NOMO-1 (cell line): ENCODE results near the gene BCKDHA.
A peak's percentile ranks its signal among the peaks of the same experiment; 100 is the strongest.
"Not testable (repeated sequence)": the region's sequence is repeated elsewhere in the genome, so short reads cannot be mapped to it uniquely, and the experiment has no call there.

ENCODE experiments used
- DNase-seq, 2 experiments: peaks; one replicate each; lab custom pipeline; 2025; ENCODE audit not compliant: unreplicated experiment in 2 of 2; lab: John Stamatoyannopoulos, UW

The BCKDHA gene

GRCh38 chr19:41424335-41425173, 26.9 kb downstream of the BCKDHA start:
- DNase-seq = peak; percentile 66 to 70

- DNase-seq = no peak
These were observed 27.8 kb downstream of the BCKDHA start for GRCh38 chr19:41425174-41426115.

GRCh38 chr19:41426116-41426841, 28.7 kb downstream of the BCKDHA start:
- DNase-seq = no peak

- DNase-seq = peak; percentile 83 to 92
These were observed 29.5 kb downstream of the BCKDHA start, which contains the start of gene B3GNT8 for GRCh38 chr19:41426952-41427646. TSS of gene B3GNT8 (minus strand) at chr19:41427374. CDS start at chr19:41426778, 596 bp downstream.

- DNase-seq = peak in 1 of 2 experiments; percentile 52
These were observed 30.2 kb downstream of the BCKDHA start for GRCh38 chr19:41427647-41428480.

DNA sequence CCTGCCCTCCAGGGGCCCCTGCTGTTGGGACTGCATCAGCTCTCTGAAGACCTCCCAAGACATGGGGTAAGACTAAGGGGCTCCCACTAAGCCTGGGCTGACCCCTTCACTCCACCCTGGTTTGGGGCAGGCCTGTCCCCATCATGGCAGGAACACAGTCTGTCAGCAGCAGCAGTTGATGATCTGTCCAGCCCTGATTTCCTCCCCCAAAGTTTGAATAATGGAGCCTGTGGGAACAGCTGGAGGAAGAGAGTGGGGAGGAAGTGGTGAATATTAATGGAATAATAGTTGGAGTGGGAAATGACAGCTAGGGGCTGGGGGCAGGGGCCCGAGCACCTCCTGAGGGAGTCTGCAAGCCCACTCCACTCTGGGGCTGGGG, 30.9 kb downstream of the BCKDHA start:
- DNase-seq = no peak

DNA sequence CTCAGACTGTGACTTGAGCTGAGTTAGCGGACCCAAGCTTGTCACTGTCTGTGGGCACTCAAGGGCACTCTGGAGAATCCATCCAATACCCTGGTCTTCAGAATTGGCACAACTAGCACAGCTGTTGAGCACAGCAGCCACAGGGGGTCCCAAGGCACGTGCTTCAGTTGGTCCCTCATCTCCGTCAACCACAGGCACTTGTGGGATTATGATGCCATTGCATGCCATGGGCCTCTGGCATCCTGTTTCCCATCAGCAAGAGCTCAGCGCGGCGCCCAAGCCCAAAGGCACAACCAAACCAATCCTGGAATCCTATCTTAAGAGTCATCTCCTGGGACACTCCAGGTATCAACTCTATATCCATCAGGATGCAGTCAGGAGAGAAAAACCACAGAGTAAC, 33.3 kb downstream of the BCKDHA start:
- DNase-seq = no peak

- DNase-seq = peak; percentile 43
These were observed 34.1 kb downstream of the BCKDHA start for GRCh38 chr19:41431426-41432386.

GRCh38 chr19:41433171-41433570, 35.6 kb downstream of the BCKDHA start:
- DNase-seq = no peak

- DNase-seq = no peak
These were observed 36.8 kb downstream of the BCKDHA start for GRCh38 chr19:41434450-41434849.

DNA sequence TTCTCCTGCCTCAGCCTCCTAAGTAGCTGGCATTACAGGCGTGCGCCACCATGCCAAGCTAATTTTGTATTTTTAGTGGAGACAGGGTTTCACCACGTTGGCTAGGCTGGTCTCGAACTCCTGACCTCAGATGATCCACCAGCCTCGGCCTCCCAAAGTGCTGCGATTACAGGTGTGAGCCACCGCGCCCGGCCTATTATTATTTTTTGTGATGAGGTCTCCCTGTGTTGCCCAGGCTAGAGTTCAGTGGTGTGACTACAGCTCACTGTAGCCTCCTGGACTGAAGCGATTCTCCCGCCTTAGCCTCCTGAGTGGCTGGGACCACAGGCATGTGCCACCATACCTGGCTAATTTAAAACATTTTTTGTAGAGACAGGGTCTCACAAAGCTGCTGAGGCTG, 37.8 kb downstream of the BCKDHA start:
- DNase-seq = not testable (repeated sequence)

DNA sequence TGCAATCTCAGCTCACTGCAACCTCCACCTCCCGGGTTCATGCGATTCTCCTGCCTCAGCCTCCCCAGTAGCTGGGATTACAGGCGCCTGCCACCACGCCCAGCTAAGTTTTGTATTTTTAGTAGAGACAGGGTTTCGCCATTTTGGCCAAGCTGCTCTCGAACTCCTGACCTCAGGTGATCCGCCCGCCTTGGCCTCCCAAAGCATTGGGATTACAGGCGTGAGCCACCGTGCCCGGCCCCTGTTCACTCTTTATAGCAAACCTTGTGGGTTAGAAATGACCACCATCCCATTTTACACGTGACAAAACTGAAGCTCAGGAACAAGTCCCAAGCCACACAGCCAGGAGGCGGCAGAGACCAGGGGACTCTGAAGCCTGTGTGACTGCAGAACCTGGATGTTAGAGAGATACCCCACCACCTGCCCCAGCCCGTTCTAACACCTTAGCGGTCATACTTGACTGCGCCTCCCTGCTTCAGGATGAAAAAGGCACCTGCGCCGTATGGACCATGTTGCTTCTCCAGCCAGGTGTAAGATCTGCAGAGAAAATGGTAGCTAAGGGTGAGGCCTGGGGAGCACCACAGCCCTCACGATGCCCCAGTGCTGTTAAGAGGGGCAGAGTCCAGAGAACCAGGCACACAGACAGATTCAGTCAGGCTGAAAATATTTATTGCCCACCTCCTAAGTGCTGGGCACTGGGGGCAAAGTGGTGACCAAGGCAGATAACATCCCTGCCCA, 38.5 kb downstream of the BCKDHA start:
- DNase-seq = no peak

DNA sequence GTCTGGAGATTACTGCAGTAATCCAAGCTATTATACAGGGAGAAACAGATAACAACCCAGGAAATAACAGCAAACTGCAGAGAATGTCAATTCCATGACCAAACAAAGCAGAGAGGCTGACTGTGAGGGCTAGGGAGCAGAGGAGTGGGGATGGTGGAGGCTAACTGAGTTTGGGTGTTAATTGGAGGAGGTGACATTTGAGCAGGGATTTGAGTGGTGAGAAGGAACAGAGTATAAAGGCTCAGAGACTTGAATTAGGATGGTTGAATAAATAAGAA, 39.0 kb downstream of the BCKDHA start:
- no peak for DNase-seq

DNA sequence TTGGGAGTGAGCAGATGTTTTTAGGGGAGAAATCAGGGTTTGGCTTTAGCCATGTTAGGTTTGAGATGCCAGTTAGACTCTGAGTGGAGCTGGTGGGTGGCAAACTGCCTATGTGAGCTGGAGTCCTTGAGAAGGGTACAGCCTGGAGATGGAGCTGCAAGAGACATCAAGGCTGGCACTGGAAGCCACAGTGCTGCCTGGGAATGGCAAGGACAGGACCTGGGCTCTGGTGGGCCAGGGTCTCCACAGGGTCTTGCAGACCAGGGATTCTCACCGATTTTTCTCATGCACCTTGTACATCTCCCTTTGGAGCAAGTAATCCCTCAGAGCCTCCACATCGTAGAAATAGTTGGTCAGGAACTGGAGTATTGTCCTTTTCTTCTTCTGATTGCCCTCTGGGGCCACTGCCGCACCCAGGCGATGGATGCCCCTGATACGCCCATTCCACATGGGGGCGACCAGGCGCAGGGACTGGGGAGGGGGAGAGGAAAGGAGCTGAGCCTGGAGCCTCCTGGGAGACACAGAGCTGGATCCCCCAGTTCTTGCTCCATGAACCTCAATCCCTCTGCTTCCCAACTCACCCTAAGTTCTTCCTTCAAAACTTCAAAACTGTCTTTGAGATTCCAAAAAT, 40.4 kb downstream of the BCKDHA start:
- no peak for DNase-seq

DNA sequence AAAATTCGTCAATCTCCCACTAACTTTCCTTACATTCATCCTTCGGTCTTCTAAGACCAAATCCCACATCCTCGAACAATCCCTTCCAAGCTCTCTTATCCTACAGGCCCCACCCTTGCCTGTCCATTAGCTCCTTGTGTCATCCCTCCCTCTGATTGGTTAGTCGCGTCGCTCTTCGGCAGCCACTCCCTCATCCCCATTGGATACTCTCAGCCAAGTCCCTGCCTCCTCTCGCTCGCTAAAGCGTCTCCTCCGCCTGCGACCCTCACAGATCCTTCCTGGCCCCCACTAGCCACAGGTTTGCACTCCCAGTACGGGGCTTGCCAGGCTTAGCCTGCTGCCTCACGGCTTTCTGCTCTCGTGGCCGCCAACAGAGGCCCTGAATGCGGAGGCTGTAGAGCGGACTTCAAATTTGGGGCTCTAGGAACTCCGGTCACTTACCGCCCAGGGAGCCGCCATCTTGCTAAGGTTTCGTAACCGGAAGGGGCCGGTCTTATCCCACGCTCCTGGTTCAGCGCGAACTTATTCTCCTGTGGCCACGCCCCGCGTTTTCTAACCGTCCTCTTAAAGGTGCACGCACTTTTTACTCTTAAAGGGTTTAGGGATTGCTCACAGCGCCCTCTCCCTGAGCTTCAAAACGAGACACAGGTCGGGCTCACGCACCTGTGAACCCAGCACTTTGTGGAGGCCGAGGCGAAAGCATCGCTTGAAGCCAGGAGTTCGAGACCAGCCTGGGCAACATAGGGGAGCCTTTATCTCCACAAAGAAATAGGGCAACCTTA, 42.0 kb downstream of the BCKDHA start, which contains the start of gene DMAC2:
Gene DMAC2, minus strand, starts transcription at position 472 of the 782 bp plus-strand sequence. Its CDS starts 13 bp downstream, at position 459.
- peak; percentile 94 to 98 for DNase-seq

GRCh38 chr19:41441321-41441945, 43.8 kb downstream of the BCKDHA start:
- no peak for DNase-seq
